Measurements from ENCODE around the gene PLA2G4A.

GRCh38 chr1:186899577-186899976, 70.8 kb downstream of the PLA2G4A start:
- TF ChIP-seq EZH2 (IDR thresholded peaks at IDR 0.05; ENCODE audit: insufficient read depth, poor library complexity, severe bottlenecking) (no peak), EZH2phosphoT487 (IDR thresholded peaks at IDR 0.05; ENCODE audit: insufficient read depth, low read depth) (no peak)
